SK-N-MC (cell line): Measurements from ENCODE around the gene CCDC57.

ENCODE experiments used
- EZH2 ChIP-seq: fragments of 200-600 bp; sonication (generic); IDR thresholded peaks from one replicate; pipeline ENCODE4 v1.6.1; 2017; ENCODE audit warnings: antibody characterized with exemption
- FOXP2 ChIP-seq: optimal IDR thresholded peaks from 2 replicates; pipeline ENCODE3; 2011; ENCODE audit warnings: mild to moderate bottlenecking, moderate library complexity; ENCODE audit not compliant: insufficient read depth; ENCODE audit errors: extremely low read length, control extremely low read depth
- POLR2AphosphoS5 ChIP-seq: IDR thresholded peaks from 2 replicates; pipeline ENCODE4 v1.6.1; 2012; ENCODE audit warnings: mild to moderate bottlenecking, low read depth, low read length, borderline replicate concordance

DNA sequence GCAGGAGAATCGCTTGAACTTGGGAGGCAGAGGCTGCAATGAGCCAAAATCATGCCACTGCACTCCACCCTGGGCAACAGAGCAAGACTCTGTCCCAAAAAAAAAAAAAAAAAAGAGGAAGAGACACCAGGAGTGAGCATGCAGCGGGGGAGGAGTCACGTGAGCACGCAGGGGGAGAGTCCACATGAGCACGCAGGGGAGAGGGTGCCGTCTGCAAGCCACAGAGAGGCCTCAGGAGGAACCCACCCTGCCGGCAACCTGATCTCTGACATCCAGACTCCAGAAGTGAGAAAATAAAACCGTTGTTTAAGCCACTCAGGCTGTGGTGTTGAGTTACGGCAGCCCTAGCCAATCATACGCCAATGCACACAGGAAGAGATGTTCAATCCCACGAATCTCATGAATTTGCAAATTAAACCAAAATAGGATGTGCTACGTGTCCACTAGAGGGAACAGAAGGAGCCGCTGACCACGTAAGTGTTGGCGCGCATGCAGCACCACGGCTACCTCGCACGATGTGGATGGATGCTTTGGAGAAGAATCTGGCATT lies 42.2 kb downstream of the CCDC57 start:
- no peak for TF ChIP-seq POLR2AphosphoS5
- no peak for TF ChIP-seq EZH2
- TF ChIP-seq FOXP2: no peak
